Fibroblast of lung (primary cell): ENCODE measurements around the gene MYH13. TPM values are rescaled to one million over a fixed set of nuclear protein-coding genes. Genes with fewer than 3 reads are reported as not detected.

Experiments used
- DNase-seq, 2 donors: peaks; one replicate each; pipeline versions ENCODE4 v3.0.0 to v3.0.0-alpha.2; 2010; ENCODE audit warnings: low read depth in 2 of 2
- H2AFZ ChIP-seq: 2 replicates; pipeline ENCODE4 v1.5.1; 2012; ENCODE audit warnings: low read length, control low read depth, inconsistent platforms
- H3K27ac ChIP-seq: 2 replicates; pipeline ENCODE4 v1.5.1; 2011; ENCODE audit warnings: low read length, control low read depth; ENCODE audit not compliant: insufficient read depth
- H3K27me3 ChIP-seq: 2 replicates; pipeline ENCODE4 v1.5.1; 2011; ENCODE audit warnings: mild to moderate bottlenecking, low read length; ENCODE audit not compliant: control insufficient read depth, insufficient read depth
- H3K36me3 ChIP-seq: 2 replicates; pipeline ENCODE4 v1.5.1; 2011; ENCODE audit warnings: low read length; ENCODE audit not compliant: control insufficient read depth, insufficient read depth
- H3K4me1 ChIP-seq: 2 replicates; pipeline ENCODE4 v1.5.1; 2011; ENCODE audit warnings: low read length; ENCODE audit not compliant: control insufficient read depth, insufficient read depth; ENCODE audit errors: extremely low read depth
- H3K4me2 ChIP-seq: 2 replicates; pipeline ENCODE4 v1.5.1; 2011; ENCODE audit warnings: low read length, control low read depth; ENCODE audit not compliant: insufficient read depth; ENCODE audit errors: extremely low read depth
- H3K4me3 ChIP-seq, 4 experiments: fragments of 200-600 bp in 1 of 4; sonication (generic) in 1 of 4; replicated peaks in 1 of 4; 2 replicates each; pipeline ENCODE4 v1.5.1; 2011 to 2016; ENCODE audit warnings: low read length in 4 of 4, low read depth in 3 of 4, mild to moderate bottlenecking in 3 of 4, control low read depth in 2 of 4, inconsistent platforms in 1 of 4, mixed read lengths in 1 of 4; ENCODE audit not compliant: insufficient read depth in 1 of 4; ENCODE audit errors: control extremely low read depth in 1 of 4
- H3K79me2 ChIP-seq: 2 replicates; pipeline ENCODE4 v1.5.1; 2012; ENCODE audit warnings: mild to moderate bottlenecking, low read length, inconsistent platforms; ENCODE audit not compliant: control insufficient read depth, insufficient read depth
- H3K9ac ChIP-seq: 2 replicates; pipeline ENCODE4 v1.5.1; 2011; ENCODE audit warnings: mild to moderate bottlenecking, low read length, control low read depth; ENCODE audit not compliant: insufficient read depth
- H3K9me3 ChIP-seq: 2 replicates; pipeline ENCODE4 v1.5.1; 2012; ENCODE audit warnings: low read depth, low read length; ENCODE audit not compliant: control insufficient read depth, insufficient read depth
- H4K20me1 ChIP-seq: 2 replicates; pipeline ENCODE4 v1.5.1; 2011; ENCODE audit warnings: low read length; ENCODE audit not compliant: control insufficient read depth, insufficient read depth; ENCODE audit errors: extremely low read depth
- CTCF ChIP-seq, 2 donors: IDR thresholded peaks in 1 of 2; conservative IDR thresholded peaks in 1 of 2; 1 replicate in 1 of 2; 2 replicates in 1 of 2; pipeline ENCODE4 v1.5.1; 2011 to 2012; ENCODE audit warnings: low read length in 2 of 2, control low read depth in 1 of 2, inconsistent platforms in 1 of 2, low read depth in 1 of 2, mild to moderate bottlenecking in 1 of 2
- EZH2 ChIP-seq: IDR thresholded peaks from 2 replicates; pipeline ENCODE4 v1.5.1; 2012; ENCODE audit warnings: low read length, control low read depth, mild to moderate bottlenecking; ENCODE audit errors: missing control alignments
- polyA plus RNA-seq, 2 donors: library from polyadenylated mRNA; depleted of rRNA in 1 of 2; stranded (reverse) in 1 of 2; unstranded in 1 of 2; fragments of >200 nt; gene quantifications; 2 replicates each; pipeline ENCODE4 v1.2.1, GENCODE V29; 2011 to 2012; ENCODE audit warnings: missing spikeins in 1 of 2
- total RNA-seq: library from RNA; depleted of rRNA; stranded (reverse); fragments of >200 nt; gene quantifications from 2 replicates; pipeline ENCODE4 v1.2.1, GENCODE V29; 2014

MYH13 gene
- total and polyA plus RNA-seq, 2 donors (not counting 1 experiment from before 2014, with no cell fraction given): not detected

GRCh38 chr17:10304758-10305300 is 68.0 kb downstream of the MYH13 start:
- no peak overlapping the region for H3K4me2 ChIP-seq
- no peaks in the 10 kb centered on the region for H3K4me1 ChIP-seq
- no peak overlapping the region for H3K9ac ChIP-seq
- H3K36me3 ChIP-seq: no peaks in the 10 kb centered on the region
- TF ChIP-seq EZH2 (no peak), CTCF (conservative IDR thresholded peaks at IDR 0.05 in 1 of 2, IDR thresholded peaks at IDR 0.05 in 1 of 2; ENCODE audit: low read depth in 1 of 2, low read length in 2 of 2) (no peak)
- H3K4me3 ChIP-seq: no peak overlapping the region
- H3K27me3 ChIP-seq: no peaks in the 10 kb centered on the region
- no peaks in the 10 kb centered on the region for H4K20me1 ChIP-seq
- no peaks in the 10 kb centered on the region for H3K9me3 ChIP-seq
- H3K27ac ChIP-seq: no peak overlapping the region
- no peak for DNase-seq
- H2AFZ ChIP-seq: no peak overlapping the region
- H3K79me2 ChIP-seq: no peaks in the 10 kb centered on the region

GRCh38 chr17:10297691-10298090 is 75.1 kb downstream of the MYH13 start:
- Histone ChIP-seq H3K27ac (no peak overlapping the region), H3K79me2 (no peaks in the 10 kb centered on the region), H3K4me2 (no peak overlapping the region), H3K4me1 (no peaks in the 10 kb centered on the region), H2AFZ (no peak overlapping the region), H3K9me3 (no peaks in the 10 kb centered on the region), H3K9ac (no peak overlapping the region), H3K27me3 (no peaks in the 10 kb centered on the region), H4K20me1 (no peaks in the 10 kb centered on the region), H3K4me3 (no peak overlapping the region), H3K36me3 (no peaks in the 10 kb centered on the region)
- TF ChIP-seq EZH2: no peak
- no peak for TF ChIP-seq CTCF (conservative IDR thresholded peaks at IDR 0.05 in 1 of 2, IDR thresholded peaks at IDR 0.05 in 1 of 2; ENCODE audit: low read depth in 1 of 2, low read length in 2 of 2)
- no peak for DNase-seq

GRCh38 chr17:10295728-10296343 is 77.0 kb downstream of the MYH13 start:
- Histone ChIP-seq H3K27ac (no peak overlapping the region), H3K4me2 (no peak overlapping the region), H2AFZ (no peak overlapping the region), H3K4me3 (no peak overlapping the region), H4K20me1 (no peaks in the 10 kb centered on the region), H3K36me3 (no peaks in the 10 kb centered on the region), H3K27me3 (no peaks in the 10 kb centered on the region), H3K79me2 (no peaks in the 10 kb centered on the region), H3K9ac (no peak overlapping the region), H3K9me3 (no peaks in the 10 kb centered on the region), H3K4me1 (no peaks in the 10 kb centered on the region)
- TF ChIP-seq CTCF (conservative IDR thresholded peaks at IDR 0.05 in 1 of 2, IDR thresholded peaks at IDR 0.05 in 1 of 2; ENCODE audit: low read depth in 1 of 2, low read length in 2 of 2): peak; percentile 44 to 70
- TF ChIP-seq EZH2: no peak
- peak; percentile 3 to 56 for DNase-seq
